H1 (cell line): Measurements from ENCODE around the gene ELL. TPM values are rescaled to one million over a fixed set of nuclear protein-coding genes. Genes with fewer than 3 reads are reported as not detected.

Source experiments
- CTCF ChIA-PET: fragments of 300-600 bp; sonication (Branson Sonifier 250); formaldehyde crosslinking; loops from one replicate; lab custom pipeline; 2021; ENCODE audit not compliant: partially characterized antibody; lab: Charles Lee
- POLR2A ChIA-PET: fragments of 300-600 bp; sonication (Branson Sonifier 250); formaldehyde crosslinking; loops from one replicate; lab custom pipeline; 2021; ENCODE audit warnings: inconsistent platforms; ENCODE audit not compliant: partially characterized antibody; lab: Charles Lee
- DNase-seq, 2 experiments: peaks; one replicate each; pipeline versions ENCODE4 v3.0.0 to v3.0.0-alpha.2; 2010 to 2022; ENCODE audit warnings: low spot score in 2 of 2, low read depth in 1 of 2, mixed read lengths in 1 of 2
- FAIRE-seq: peaks from 2 replicates; lab custom pipeline; 2011; peaks lifted over from hg19 to GRCh38; lab: Jason Lieb, UNC
- H2AFZ ChIP-seq: 2 replicates; pipeline ENCODE4 v1.8.1; 2012; ENCODE audit warnings: low read length, inconsistent platforms
- H2AK5ac ChIP-seq: 2 replicates; pipeline ENCODE4 v1.6.1; 2013; ENCODE audit warnings: low read depth, low read length
- H2BK120ac ChIP-seq: replicated peaks from 2 replicates; pipeline ENCODE3; 2013; ENCODE audit warnings: low read depth, low read length, inconsistent platforms
- H2BK12ac ChIP-seq: 2 replicates; pipeline ENCODE4 v1.6.1; 2013; ENCODE audit warnings: low read depth, low read length
- H2BK15ac ChIP-seq: 2 replicates; pipeline ENCODE4 v1.6.1; 2013; ENCODE audit warnings: low read length
- H2BK20ac ChIP-seq: 2 replicates; pipeline ENCODE4 v1.6.1; 2013; ENCODE audit warnings: low read length
- H2BK5ac ChIP-seq: 2 replicates; pipeline ENCODE4 v1.6.1; 2013; ENCODE audit warnings: low read depth, low read length
- H3K14ac ChIP-seq: 2 replicates; pipeline ENCODE4 v1.6.1; 2013; ENCODE audit warnings: inconsistent platforms; ENCODE audit not compliant: insufficient read length
- H3K18ac ChIP-seq: 2 replicates; pipeline ENCODE4 v1.6.1; 2013; ENCODE audit warnings: low read length; ENCODE audit errors: extremely low read depth
- H3K23ac ChIP-seq: 2 replicates; pipeline ENCODE4 v1.6.1; 2013; ENCODE audit warnings: inconsistent platforms; ENCODE audit not compliant: insufficient read length
- H3K23me2 ChIP-seq: 2 replicates; pipeline ENCODE4 v1.6.1; 2013; ENCODE audit warnings: low read depth, low read length
- H3K27ac ChIP-seq: 2 replicates; pipeline ENCODE4 v1.6.1; 2011; ENCODE audit warnings: low read depth, low read length, inconsistent platforms
- H3K27me3 ChIP-seq, 4 experiments: replicated peaks in 1 of 4; 1 replicate in 1 of 4; 2 replicates in 3 of 4; pipeline versions ENCODE4 v1.6.1 to v1.8.1; 2011 to 2013; ENCODE audit warnings: low read length in 3 of 4, mild to moderate bottlenecking in 3 of 4, inconsistent platforms in 2 of 4, mixed read lengths in 2 of 4, moderate library complexity in 1 of 4; ENCODE audit not compliant: control insufficient read depth in 3 of 4, insufficient read depth in 3 of 4; ENCODE audit errors: extremely low read depth in 1 of 4
- H3K36me3 ChIP-seq, 4 experiments: 2 replicates each; pipeline versions ENCODE4 v1.6.1 to v1.8.1; 2011 to 2013; ENCODE audit warnings: mild to moderate bottlenecking in 4 of 4, low read length in 3 of 4, moderate library complexity in 2 of 4, control low read depth in 1 of 4, inconsistent platforms in 1 of 4; ENCODE audit not compliant: insufficient read depth in 4 of 4, control insufficient read depth in 2 of 4
- H3K4ac ChIP-seq: replicated peaks from 2 replicates; pipeline ENCODE3; 2013; ENCODE audit warnings: low read length, low read depth, mixed read lengths, inconsistent platforms; ENCODE audit not compliant: insufficient read length
- H3K4me1 ChIP-seq, 4 experiments: replicated peaks in 1 of 4; 1 replicate in 1 of 4; 2 replicates in 3 of 4; pipeline versions ENCODE4 v1.6.1 to v1.8.1; 2011 to 2013; ENCODE audit warnings: low read length in 3 of 4, inconsistent platforms in 2 of 4, mixed read lengths in 1 of 4; ENCODE audit not compliant: insufficient read depth in 4 of 4, control insufficient read depth in 3 of 4
- H3K4me2 ChIP-seq, 2 experiments: 2 replicates each; pipeline versions ENCODE4 v1.6.1 to v1.8.1; 2011 to 2013; ENCODE audit warnings: low read depth in 2 of 2, low read length in 2 of 2, control low read depth in 1 of 2, inconsistent platforms in 1 of 2, mild to moderate bottlenecking in 1 of 2; ENCODE audit not compliant: insufficient read depth in 1 of 2
- H3K4me3 ChIP-seq, 4 experiments: fragments of 200-600, 300-600 bp in 1 of 4; sonication (generic), shearing (Covaris generic), sonication (Bioruptor Twin) in 1 of 4; 2 replicates each; pipeline versions ENCODE4 v1.5.1 to v1.8.1; 2011 to 2016; ENCODE audit warnings: low read length in 4 of 4, low read depth in 3 of 4, control low read depth in 2 of 4, inconsistent platforms in 2 of 4, mild to moderate bottlenecking in 2 of 4, mixed read lengths in 1 of 4, moderate library complexity in 1 of 4; ENCODE audit not compliant: insufficient read depth in 2 of 4; ENCODE audit errors: extremely low read depth in 1 of 4
- H3K56ac ChIP-seq: replicated peaks from 2 replicates; pipeline ENCODE3; 2013; ENCODE audit warnings: low read depth, mild to moderate bottlenecking, mixed read lengths, low read length, inconsistent platforms; ENCODE audit not compliant: insufficient read length
- H3K79me1 ChIP-seq: 2 replicates; pipeline ENCODE4 v1.6.1; 2013; ENCODE audit warnings: low read depth, low read length, control low read depth
- H3K79me2 ChIP-seq, 2 experiments: 2 replicates each; pipeline versions ENCODE4 v1.6.1 to v1.8.1; 2012 to 2013; ENCODE audit warnings: low read length in 2 of 2, mild to moderate bottlenecking in 2 of 2, inconsistent platforms in 1 of 2; ENCODE audit not compliant: insufficient read depth in 2 of 2, control insufficient read depth in 1 of 2
- H3K9ac ChIP-seq, 4 experiments: replicated peaks in 1 of 4; 1 replicate in 1 of 4; 2 replicates in 3 of 4; pipeline versions ENCODE4 v1.6.1 to v1.8.1; 2011 to 2013; ENCODE audit warnings: low read depth in 3 of 4, low read length in 3 of 4, control low read depth in 2 of 4, mild to moderate bottlenecking in 2 of 4, moderate library complexity in 2 of 4, inconsistent platforms in 1 of 4; ENCODE audit errors: extremely low read depth in 1 of 4
- H3K9me3 ChIP-seq, 2 experiments: 2 replicates each; pipeline versions ENCODE4 v1.6.1 to v1.8.1; 2012 to 2013; ENCODE audit warnings: mild to moderate bottlenecking in 2 of 2, moderate library complexity in 2 of 2, control low read depth in 1 of 2, inconsistent platforms in 1 of 2, low read depth in 1 of 2, low read length in 1 of 2, mixed read lengths in 1 of 2; ENCODE audit not compliant: insufficient read depth in 2 of 2
- H4K20me1 ChIP-seq, 2 experiments: replicated peaks in 1 of 2; 2 replicates each; pipeline versions ENCODE3 to v1.8.1; 2011 to 2013; ENCODE audit warnings: inconsistent platforms in 2 of 2, low read length in 2 of 2, mild to moderate bottlenecking in 1 of 2; ENCODE audit not compliant: insufficient read depth in 2 of 2, control insufficient read depth in 1 of 2
- H4K5ac ChIP-seq: 2 replicates; pipeline ENCODE4 v1.6.1; 2013; ENCODE audit warnings: low read length, low read depth, mixed read lengths, inconsistent platforms; ENCODE audit not compliant: insufficient read length
- H4K8ac ChIP-seq: 2 replicates; pipeline ENCODE4 v1.8.0; 2013; ENCODE audit warnings: mild to moderate bottlenecking, moderate library complexity, low read length, inconsistent platforms; ENCODE audit not compliant: insufficient read depth; ENCODE audit errors: extremely low read depth
- H4K91ac ChIP-seq: replicated peaks from 2 replicates; pipeline ENCODE3; 2013; ENCODE audit warnings: low read length, mixed read lengths, inconsistent platforms; ENCODE audit not compliant: insufficient read length
- BACH1 ChIP-seq: IDR thresholded peaks from 2 replicates; pipeline ENCODE4 v1.6.1; 2012; ENCODE audit warnings: low read length, improper control_type of control experiment
- BCL11A ChIP-seq, 2 experiments: IDR thresholded peaks; one replicate each; pipeline ENCODE4 v1.6.1; 2011; ENCODE audit warnings: low read depth in 2 of 2, low read length in 2 of 2, mild to moderate bottlenecking in 2 of 2
- FOSL1 ChIP-seq: IDR thresholded peaks from 2 replicates; pipeline ENCODE4 v1.6.1; 2011; ENCODE audit warnings: mild to moderate bottlenecking, low read depth, low read length, moderate library complexity; ENCODE audit not compliant: insufficient read depth
- JUN ChIP-seq: IDR thresholded peaks from 2 replicates; pipeline ENCODE4 v1.6.1; 2011; ENCODE audit warnings: low read depth, mild to moderate bottlenecking, improper control_type of control experiment, low read length
- MAX ChIP-seq: IDR thresholded peaks from 2 replicates; pipeline ENCODE4 v1.6.1; 2012; ENCODE audit warnings: inconsistent platforms
- RBBP5 ChIP-seq: IDR thresholded peaks from 2 replicates; pipeline ENCODE4 v1.7.1; 2012; ENCODE audit warnings: low read depth, mild to moderate bottlenecking, inconsistent platforms, low read length, moderate library complexity, borderline replicate concordance
- RFX5 ChIP-seq: IDR thresholded peaks from 2 replicates; pipeline ENCODE4 v1.6.1; 2011; ENCODE audit warnings: low read depth, low read length, improper control_type of control experiment, borderline replicate concordance
- RNF2 ChIP-seq: fragments of 200-900, 300-1000 bp; sonication (generic); IDR thresholded peaks from 2 replicates; pipeline ENCODE4 v1.7.1; 2016; ENCODE audit warnings: borderline replicate concordance, low read depth, mild to moderate bottlenecking, antibody characterized with exemption, low read length; ENCODE audit not compliant: poor library complexity, severe bottlenecking; ENCODE audit errors: missing control alignments
- SIRT6 ChIP-seq: IDR thresholded peaks from one replicate; pipeline ENCODE4 v1.7.1; 2012; ENCODE audit warnings: low read length, inconsistent platforms
- SP4 ChIP-seq: IDR thresholded peaks from 2 replicates; pipeline ENCODE4 v1.6.1; 2012; ENCODE audit warnings: low read length, inconsistent platforms
- TAF1 ChIP-seq: IDR thresholded peaks from 2 replicates; pipeline ENCODE4 v1.6.1; 2011; ENCODE audit warnings: mild to moderate bottlenecking, low read depth, low read length
- WGBS, 2 experiments: shearing (Covaris generic) in 1 of 2; methylation state at CpG; one replicate each; pipeline versions ENCODE4 v1.1.6 to v1.1.7; 2013 to 2015; ENCODE audit warnings: low lambda C conversion rate in 2 of 2, mixed read lengths in 2 of 2, inconsistent platforms in 1 of 2, low coverage in 1 of 2, missing lambda C conversion rate in 1 of 2; ENCODE audit not compliant: insufficient replicate concordance in 2 of 2, insufficient coverage in 1 of 2, insufficient read length in 1 of 2; ENCODE audit errors: extremely low coverage in 1 of 2, missing lambda C conversion rate in 1 of 2; 5-methylcytosine and 5-hydroxymethylcytosine counted together
- polyA plus RNA-seq, 7 experiments: library from polyadenylated mRNA; depleted of rRNA in 3 of 7; stranded (reverse) in 5 of 7; unstranded in 2 of 7; fragments of >200 nt in 5 of 7; fragments of 200-250 nt in 2 of 7; gene quantifications; 1 replicate in 5 of 7; 2 replicates in 1 of 7; 4 replicates in 1 of 7; pipeline versions ENCODE4 v1.2.1 to v1.2.3, GENCODE V29; 2011 to 2013; ENCODE audit warnings: missing spikeins in 2 of 7, mixed read lengths in 2 of 7
- total RNA-seq: library from RNA; stranded (reverse); fragmentation: NEBNext Ultra II Directional; extraction: Animal tissue kit (Norgen Biotek cat#: 25700); gene quantifications from 2 replicates; pipeline ENCODE4 v1.2.1, GENCODE V29; 2021
- TF ChIP-seq, protein P1 (sequence below): IDR thresholded peaks from 2 replicates; pipeline ENCODE4 v1.6.1; 2012; ENCODE audit warnings: inconsistent platforms

ELL gene
- total and polyA plus RNA-seq, 2 of the 8 experiments (the other 6 are each of a cell fraction or from before 2014, with no cell fraction given), result 5.2 to 10.5 TPM

DNA sequence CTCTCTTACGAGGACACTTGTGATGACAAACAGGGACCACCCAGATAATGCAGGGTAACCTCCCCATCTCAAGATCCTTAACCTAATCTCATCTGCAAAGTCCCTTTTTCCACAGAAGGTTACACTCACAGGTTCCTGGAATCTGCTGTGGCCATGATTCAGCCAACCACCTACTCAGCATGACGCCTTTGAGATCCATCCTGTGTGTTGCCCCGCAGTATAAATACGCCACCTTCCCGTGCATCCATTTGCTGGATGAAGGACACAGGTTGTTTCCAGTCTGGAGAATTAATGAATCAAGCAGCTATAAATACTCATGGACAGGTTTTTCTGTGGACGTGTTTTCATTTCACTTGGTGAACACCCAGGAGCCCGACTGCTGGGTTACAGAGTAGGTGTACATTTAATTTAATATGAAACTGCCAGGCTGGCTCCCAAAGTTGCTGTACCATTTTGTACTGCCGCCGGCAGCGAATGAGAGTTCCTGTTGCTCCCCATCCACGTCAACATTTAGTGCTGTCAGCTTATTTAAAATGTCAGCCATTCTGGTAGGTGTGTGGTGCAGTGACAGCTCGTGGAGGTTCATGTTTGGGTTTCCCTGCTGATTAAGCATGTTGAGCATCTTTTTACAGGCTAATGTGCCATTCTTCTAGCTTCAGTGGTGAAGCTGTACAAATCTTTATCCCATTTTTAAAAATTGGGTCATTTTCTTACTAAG, 40.2 kb downstream of the ELL start:
- no peak overlapping the region for H4K91ac ChIP-seq
- H3K79me2 ChIP-seq, result peaks cover 0 to 18% of the 10 kb centered on the region in 2 experiments; a peak in 1 of 4 replicates
- H3K79me1 ChIP-seq, result peaks cover 27% of the 10 kb centered on the region
- no peak overlapping the region for H4K5ac ChIP-seq
- no peak overlapping the region for H3K56ac ChIP-seq
- CTCF ChIA-PET, result interaction anchor here (1.1 to 18.5 kb wide), 11 partner anchors 8 to 112 kb away, joined by 3 to 213 read pairs (median 6); no protein-coding TSS in a partner anchor
- peaks cover 0 to 23% of the 10 kb centered on the region in 2 experiments for H4K20me1 ChIP-seq
- no peak overlapping the region for H3K14ac ChIP-seq
- H3K4me1 ChIP-seq, result peaks cover 0 to 5% (median 5%) of the 10 kb centered on the region in 4 experiments; a peak in 5 of 7 replicates
- no peak overlapping the region for H3K23ac ChIP-seq
- H3K4me2 ChIP-seq, result no peak overlapping the region
- H2BK120ac ChIP-seq, result no peak overlapping the region
- H3K27me3 ChIP-seq, result no peaks in the 10 kb centered on the region
- H3K23me2 ChIP-seq, result 0 out of 2 replicates have a peak, but pooled peaks cover 4% of the 10 kb centered on the region
- no peak overlapping the region for H3K18ac ChIP-seq
- H3K4ac ChIP-seq, result no peak overlapping the region
- 94% methylated on average over 12 of the region's 12 CpGs; no CpG with 5 or more reads in 1 of the 2 experiments for WGBS, 2 experiments
- H4K8ac ChIP-seq, result no peak overlapping the region
- no peaks in the 10 kb centered on the region for H3K9me3 ChIP-seq
- POLR2A ChIA-PET, result interaction anchor here (0.7 kb wide), 1 partner anchor 86 kb away, joined by 3 read pairs; no protein-coding TSS in a partner anchor
- no peak overlapping the region for H3K27ac ChIP-seq
- no peak overlapping the region for H2BK5ac ChIP-seq
- H3K4me3 ChIP-seq, result no peak overlapping the region
- H2AFZ ChIP-seq, result no peak overlapping the region
- H2BK20ac ChIP-seq, result no peak overlapping the region
- DNase-seq (no peak), FAIRE-seq (no peak)
- H3K36me3 ChIP-seq, result no peaks in the 10 kb centered on the region
- no peak overlapping the region for H3K9ac ChIP-seq
- H2BK15ac ChIP-seq, result no peak overlapping the region
- H2BK12ac ChIP-seq, result no peak overlapping the region
- no peak overlapping the region for H2AK5ac ChIP-seq
- TF ChIP-seq RBBP5, result no peak
- TF ChIP-seq RNF2, result no peak
- no peak for TF ChIP-seq MAX
- no peak for TF ChIP-seq SIRT6
- TF ChIP-seq RFX5, result no peak
- TF ChIP-seq, protein P1, sequence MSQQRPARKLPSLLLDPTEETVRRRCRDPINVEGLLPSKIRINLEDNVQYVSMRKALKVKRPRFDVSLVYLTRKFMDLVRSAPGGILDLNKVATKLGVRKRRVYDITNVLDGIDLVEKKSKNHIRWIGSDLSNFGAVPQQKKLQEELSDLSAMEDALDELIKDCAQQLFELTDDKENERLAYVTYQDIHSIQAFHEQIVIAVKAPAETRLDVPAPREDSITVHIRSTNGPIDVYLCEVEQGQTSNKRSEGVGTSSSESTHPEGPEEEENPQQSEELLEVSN, result no peak
- no peak for TF ChIP-seq JUN
- TF ChIP-seq SP4, result no peak
- no peak for TF ChIP-seq TAF1
- no peak for TF ChIP-seq BCL11A (IDR thresholded peaks at IDR 0.05; ENCODE audit: low read depth in 2 of 2, low read length in 2 of 2)
- no peak for TF ChIP-seq BACH1
- TF ChIP-seq FOSL1, result no peak
